Stimulated activated naive CD8-positive, alpha-beta T cell treated with anti-CD3 and anti-CD28 coated beads, Interleukin-15, Interleukin-2, amounts not matched to agents 100 U/mL and 50 U/mL, for 24 hours (primary cell): ENCODE results near the gene MCCC1.
"Not testable (repeated sequence)": the region's sequence is repeated elsewhere in the genome, so short reads cannot be mapped to it uniquely, and the experiment has no call there.

Experiments used
- ATAC-seq: fragments of 150-1000 bp; cut with Tn5 transposase; one replicate; pipeline ENCODE4 v1.10.0; 2021
- DNase-seq: peaks from one replicate; pipeline ENCODE4 v3.0.0; 2021

Gene MCCC1

DNA sequence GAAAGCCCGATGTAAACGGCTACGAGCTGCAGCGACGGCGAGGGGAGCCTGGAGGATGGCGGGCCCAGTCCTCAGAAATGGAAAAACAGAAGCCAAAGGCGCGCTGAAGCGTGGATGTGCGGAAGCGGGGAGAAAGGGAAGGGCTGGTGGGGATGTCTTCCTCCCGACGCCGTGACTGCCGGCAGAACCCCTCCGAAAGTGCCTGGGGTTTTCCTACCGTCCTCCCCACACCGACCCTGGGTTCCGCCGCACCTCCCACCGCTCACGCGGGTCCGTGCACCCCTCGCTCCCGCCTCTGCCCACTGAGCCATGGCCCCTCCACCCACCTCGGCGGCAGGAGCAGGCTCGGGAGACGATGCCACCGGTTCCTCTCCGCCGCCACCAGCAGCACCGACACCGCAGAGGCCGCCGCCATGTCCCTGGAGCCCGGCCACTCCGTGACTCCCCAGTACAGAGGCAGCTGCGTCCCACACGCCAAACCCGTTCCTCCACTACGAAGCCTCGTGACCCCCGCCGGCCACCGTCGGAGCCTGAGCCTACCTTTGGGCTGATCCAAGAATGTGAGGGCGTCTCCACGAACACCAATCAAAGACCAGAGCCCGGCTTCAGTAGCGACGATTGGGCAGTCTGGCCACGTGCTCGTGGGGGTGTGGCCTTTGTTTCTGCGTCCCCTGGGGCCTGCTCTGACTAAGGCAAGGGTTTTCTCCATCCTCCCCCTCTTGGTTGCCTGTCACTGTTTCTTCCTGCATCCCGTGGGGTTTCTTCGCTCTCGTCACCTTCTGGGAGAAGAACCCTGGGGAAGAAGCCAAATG lies at the start of gene MCCC1:
Gene MCCC1 (minus strand): TSS at position 471 of the 812 bp plus-strand sequence. CDS start 56 bp downstream, at position 415.
- peak; percentile 100 for ATAC-seq
- DNase-seq, result peak; percentile 96

DNA sequence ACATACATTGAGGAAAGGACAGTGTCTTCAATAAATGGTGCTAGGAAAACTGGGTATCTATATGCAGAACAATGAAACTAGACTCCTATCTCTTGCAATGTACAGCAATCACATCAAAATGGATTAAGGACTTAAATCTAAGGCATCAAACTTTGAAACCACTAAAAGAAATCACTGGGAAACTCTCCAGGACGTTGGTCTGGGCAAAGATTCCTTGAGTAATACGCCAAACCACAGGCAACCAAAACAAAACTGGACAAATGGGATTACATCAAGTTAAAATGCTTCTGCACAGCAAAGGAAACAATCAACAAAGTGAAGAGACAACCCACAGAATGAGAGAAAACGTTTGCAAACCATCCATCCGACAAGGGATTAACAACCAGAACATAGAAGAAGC lies 48.8 kb upstream of the MCCC1 start:
- DNase-seq, result no peak

DNA sequence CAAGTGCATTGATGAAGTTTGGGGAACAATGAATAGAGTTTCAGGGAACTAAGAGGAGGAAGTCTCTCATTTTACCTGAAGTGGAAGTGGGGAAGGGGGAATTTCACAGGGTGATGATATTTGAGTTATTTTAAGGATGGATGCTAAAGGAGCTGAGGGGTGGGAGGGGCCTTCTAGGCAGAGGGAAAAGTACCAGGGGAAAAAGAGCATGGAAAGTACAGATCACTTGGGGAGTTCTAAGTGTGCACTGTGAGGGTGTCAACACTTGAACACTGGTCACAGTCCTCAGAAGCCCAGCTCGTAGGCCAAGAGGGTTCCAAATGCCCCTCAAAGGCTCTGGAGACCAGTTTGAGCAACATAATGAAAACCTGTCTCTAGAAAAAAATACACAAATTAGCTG lies 45.1 kb upstream of the MCCC1 start:
- no peak for DNase-seq
- no peak for ATAC-seq

More for the DNA sequence above, 48.8 kb upstream of the MCCC1 start:
- no peak for ATAC-seq

GRCh38 chr3:183142199-183142598 lies 42.9 kb upstream of the MCCC1 start:
- no peak for ATAC-seq
- DNase-seq, result no peak

GRCh38 chr3:183134844-183135243 lies 35.5 kb upstream of the MCCC1 start:
- ATAC-seq (no peak), DNase-seq (no peak)

DNA sequence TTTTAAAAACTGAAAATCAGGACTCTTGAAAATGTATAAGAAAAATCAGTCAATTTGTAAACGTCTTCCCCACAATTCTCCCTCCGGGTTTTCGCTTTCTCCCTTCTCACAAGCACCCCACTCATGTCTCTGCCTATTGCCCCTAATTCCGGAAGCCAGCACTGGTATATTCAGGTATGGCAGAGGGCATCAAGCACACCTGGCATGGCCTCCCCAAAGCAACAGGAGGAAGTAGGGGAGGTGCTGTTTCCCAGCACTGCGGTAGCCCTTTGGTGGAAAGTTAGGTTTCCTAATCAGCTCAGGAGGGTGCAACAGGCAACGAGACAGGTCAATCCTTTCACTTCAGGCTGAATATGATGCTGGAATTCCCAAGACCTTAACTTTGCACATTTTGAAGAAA lies 33.1 kb upstream of the MCCC1 start:
- DNase-seq, result no peak
- ATAC-seq, result no peak

DNA sequence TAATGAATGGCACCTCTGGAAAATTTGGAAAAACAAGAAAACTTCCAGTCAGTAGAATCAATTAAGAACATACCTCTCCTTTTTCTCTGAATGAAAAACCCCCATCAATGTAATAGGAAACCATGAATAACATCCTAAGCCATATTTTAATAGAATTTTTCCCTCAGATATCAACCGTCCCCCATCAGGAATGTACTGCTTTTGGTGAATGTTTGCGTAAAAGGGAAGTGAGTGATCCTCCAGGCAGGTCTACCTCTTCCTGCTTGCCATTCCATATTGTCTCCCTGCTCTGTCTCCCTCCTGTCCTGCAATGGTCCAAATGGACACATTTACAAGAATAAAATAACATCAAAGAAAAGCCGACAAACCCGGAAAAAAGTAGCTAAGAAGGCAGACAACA lies 32.4 kb upstream of the MCCC1 start:
- DNase-seq (no peak), ATAC-seq (no peak)

GRCh38 chr3:183131186-183131725 lies 32.0 kb upstream of the MCCC1 start:
- ATAC-seq (no peak), DNase-seq (no peak)

- DNase-seq (no peak), ATAC-seq (no peak)
Measured at GRCh38 chr3:183129243-183129642, 29.9 kb upstream of the MCCC1 start.

GRCh38 chr3:183128709-183129108 lies 29.4 kb upstream of the MCCC1 start:
- DNase-seq (no peak), ATAC-seq (no peak)

DNA sequence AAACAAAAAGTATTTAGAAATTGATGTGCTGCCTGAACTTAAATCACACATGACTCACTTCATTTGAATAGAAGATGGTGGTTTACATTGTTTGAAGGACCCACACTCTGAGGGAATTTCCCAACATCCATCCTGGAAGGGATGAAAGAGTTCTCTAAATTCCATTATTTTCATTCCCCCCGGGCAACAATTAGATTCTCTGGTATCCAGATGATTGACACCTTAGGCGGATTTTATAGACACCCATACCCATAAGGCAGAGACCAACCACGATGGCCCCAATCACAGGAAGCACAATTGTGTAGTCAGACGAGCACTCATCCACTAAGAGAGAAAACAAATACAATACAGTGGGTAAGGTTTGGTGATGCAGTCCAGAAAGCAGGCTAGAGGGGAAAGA lies 24.6 kb upstream of the MCCC1 start:
- ATAC-seq, result no peak
- DNase-seq, result no peak

DNA sequence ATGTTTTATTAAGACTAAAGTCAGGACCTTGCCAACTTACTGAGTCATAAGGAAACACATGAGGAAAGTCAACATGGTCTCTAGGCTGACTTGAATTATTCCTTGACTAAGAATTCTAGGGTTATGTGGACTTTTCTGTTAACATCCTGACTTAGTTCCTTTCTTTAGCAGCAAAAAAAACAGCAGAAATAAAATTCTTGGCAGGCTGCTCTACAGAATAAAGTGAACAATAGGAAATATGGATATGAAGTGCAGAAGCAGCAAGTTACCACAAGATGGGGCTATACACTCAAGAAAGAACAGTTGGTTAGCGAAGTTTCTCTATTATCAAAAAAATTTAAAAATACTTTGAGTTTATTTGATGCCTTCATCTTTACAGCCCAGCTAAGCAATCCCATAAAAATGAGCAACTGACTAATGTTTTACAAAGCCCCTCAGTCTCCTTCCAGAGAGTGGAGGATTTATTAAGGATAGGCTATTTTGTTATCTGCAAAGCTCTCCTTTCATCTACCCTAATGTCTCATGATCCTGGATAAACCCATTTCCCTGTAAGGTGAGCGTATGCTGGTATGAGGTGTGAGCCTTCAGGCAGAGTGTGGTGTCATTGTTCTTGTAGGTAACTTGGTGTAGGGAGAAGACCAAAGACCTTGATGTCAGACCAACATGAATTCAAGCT lies 23.1 kb upstream of the MCCC1 start:
- no peak for DNase-seq
- ATAC-seq, result peak; percentile 32

DNA sequence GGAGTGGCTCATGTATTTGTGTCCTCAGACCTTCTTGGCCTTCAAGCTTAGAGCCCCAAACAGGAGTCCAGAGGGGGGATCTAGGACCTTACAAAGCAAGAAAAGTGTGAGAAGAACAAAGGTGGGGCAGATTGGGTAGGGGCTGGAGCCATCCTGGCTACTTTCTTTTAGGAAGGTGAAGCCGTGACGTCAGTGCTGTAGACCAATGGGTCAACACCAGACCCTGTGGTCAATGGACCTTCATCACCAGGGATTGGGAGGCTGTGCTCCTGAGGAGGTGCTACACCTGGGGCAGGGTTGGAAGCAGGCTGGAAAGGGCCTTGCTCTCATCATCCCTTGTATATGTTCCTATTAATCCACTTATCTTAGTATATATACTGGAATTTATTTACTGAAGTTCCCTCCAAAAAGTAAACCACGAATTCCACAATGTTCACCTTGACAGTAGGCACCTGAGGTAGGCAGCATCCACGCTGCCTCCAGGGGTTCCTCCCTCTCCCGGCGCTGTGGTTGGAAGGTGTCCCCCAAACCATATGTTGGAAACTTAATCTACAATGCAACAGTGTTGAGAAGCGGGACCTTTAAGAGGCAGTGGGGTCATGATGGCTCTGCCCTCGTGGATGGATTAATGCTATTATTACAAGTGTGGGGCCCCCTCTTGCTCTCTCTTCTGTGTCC lies 21.4 kb upstream of the MCCC1 start:
- DNase-seq, result no peak
- ATAC-seq, result no peak

- DNase-seq, result no peak
- no peak for ATAC-seq
Measured at GRCh38 chr3:183117056-183117455, 17.8 kb upstream of the MCCC1 start.

GRCh38 chr3:183116025-183116614 lies 16.8 kb upstream of the MCCC1 start:
- DNase-seq, result peak; percentile 65

DNA sequence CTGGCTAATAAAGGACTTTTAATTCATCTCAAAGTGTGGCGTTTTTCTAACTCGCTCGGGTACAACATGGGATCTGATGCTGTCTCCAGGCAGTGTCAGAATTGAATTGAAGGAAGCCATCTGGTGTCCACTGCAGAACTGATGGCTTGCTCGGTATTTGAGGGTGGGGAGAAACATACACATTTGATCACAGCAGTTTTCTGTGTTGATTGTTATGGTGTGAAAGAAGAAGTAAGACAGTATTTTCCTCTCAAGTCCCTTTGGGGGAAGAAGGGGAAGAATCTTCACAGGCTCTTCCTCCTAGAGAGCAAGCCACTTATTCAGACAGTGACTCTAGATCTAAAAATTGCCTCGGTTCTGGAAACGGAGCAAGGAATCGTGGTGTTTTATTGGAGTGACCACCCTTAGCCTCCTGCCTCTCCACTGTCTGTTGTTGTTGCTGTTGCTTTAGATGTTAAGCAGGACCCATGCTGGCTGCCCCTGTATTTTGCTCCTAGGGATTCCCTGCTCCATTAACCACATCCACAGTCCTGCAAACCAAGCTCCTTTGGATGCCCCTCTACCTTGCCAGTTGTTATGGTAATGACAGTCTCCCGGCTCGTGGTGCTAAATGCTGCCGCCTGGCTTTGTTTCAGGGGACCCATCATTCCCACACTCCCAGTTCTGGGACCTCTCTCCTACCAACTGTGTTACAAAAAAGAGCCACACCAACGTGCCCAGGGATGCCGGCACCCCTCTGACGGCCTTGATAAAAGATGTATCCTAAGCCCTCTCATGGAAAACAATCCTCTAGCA lies 15.3 kb upstream of the MCCC1 start:
- ATAC-seq (no peak), DNase-seq (no peak)

More at GRCh38 chr3:183116025-183116614, 16.8 kb upstream of the MCCC1 start:
- peak; percentile 83 for ATAC-seq

DNA sequence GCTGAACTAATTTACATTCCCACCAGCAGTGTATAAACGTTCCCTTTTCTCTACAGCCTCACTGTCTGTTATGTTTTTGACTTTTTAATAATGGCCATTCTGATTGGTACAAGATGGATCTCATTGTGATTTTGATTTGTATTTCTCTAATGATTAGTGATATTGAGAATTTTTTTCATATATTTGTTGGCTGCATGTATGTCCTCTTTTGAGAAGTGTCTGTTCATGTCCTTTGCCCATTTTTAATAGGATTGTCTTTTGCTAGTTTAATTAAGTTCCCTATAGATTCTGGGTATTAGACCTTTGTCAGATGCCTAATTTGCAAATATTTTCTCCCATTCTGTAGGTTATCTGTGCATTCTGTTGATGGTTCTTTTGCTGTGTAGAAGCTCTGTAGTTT lies 10.6 kb upstream of the MCCC1 start:
- ATAC-seq, DNase-seq: not testable (repeated sequence)

- ATAC-seq (no peak), DNase-seq (no peak)
Measured at GRCh38 chr3:183108470-183108869, 9.2 kb upstream of the MCCC1 start.

- DNase-seq (no peak), ATAC-seq (no peak)
Measured at GRCh38 chr3:183108001-183108449, 8.7 kb upstream of the MCCC1 start.

DNA sequence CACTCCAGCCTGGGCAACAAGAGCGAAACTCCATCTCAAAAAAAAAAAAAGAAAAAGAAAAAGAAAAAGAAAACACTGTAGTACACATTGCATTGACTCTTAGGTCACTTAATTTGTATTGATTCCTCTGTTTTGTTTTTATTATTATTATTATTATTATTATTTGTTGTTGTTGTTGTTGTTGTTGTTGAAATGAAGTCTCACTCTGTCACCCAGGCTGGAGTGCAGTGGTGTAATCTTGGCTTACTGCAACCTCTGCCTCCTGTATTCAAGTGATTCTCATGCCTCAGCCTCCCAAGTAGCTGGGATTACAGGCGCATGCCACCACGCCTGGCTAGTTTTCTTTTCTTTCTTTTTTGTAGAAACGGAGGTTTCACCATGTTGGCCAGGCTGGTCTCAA lies 8.1 kb upstream of the MCCC1 start:
- not testable (repeated sequence) for DNase-seq, ATAC-seq

DNA sequence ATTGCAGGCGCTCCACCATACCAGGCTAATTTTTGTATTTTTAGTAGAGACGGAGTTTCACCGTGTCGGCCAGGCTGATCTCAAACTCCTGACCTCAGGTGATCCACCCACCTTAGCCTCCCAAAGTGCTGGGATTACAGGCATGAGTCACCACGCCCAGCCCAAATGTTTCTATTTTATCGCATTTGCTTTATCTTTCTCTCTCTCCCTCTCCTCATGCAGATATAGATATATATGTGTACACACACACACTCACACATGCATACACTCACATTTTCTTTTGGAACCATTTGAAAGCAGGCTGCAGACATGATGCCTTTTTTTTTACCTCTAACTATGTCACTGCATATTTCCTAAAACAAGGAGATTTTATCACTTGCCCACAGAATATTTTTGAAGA lies 7.3 kb upstream of the MCCC1 start:
- no peak for DNase-seq
- ATAC-seq, result no peak
